Fibroblast of skin of back (primary cell): ENCODE measurements around the gene PPP2R5D.

ENCODE experiments used
- DNase-seq: peaks from one replicate; pipeline ENCODE4 v3.0.0-alpha.2; 2013

Gene PPP2R5D

GRCh38 chr6:43060034-43060754 lies 75.8 kb downstream of the PPP2R5D start:
- no peak for DNase-seq

GRCh38 chr6:43060755-43061633 lies 76.6 kb downstream of the PPP2R5D start:
- DNase-seq = no peak

DNA sequence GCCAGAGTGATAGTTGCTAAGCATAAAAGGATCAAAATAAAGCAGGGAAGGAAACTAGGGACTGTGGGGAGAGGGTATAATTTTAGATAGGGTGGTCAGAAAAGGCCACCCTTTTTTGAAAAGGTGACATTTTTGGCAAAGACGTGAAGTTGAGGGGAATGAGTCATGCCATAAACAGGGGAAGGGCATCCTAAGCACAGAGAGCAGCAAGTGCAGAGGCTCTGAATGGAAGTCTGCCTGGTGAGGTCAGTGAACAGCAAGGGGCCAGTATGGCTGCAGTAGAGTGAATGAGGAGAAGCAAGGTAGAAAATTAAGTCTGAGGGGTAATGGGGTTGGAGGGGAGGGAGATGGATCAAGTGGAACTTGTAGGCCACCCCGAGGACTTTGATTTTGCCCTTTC lies 77.5 kb downstream of the PPP2R5D start:
- DNase-seq = no peak
